K562 (cell line): ENCODE results near the gene EMC9. TPM values are rescaled to one million over a fixed set of nuclear protein-coding genes. Genes with fewer than 3 reads are reported as not detected.

ENCODE experiments used
- ATF7 ChIP-seq: fragments of 450-650 bp; IDR thresholded peaks from 2 replicates; pipeline ENCODE4 v1.7.1; 2014; ENCODE audit warnings: mild to moderate bottlenecking, moderate library complexity
- MCM2 ChIP-seq: fragments of 450-650 bp; IDR thresholded peaks from 2 replicates; pipeline ENCODE4 v1.6.1; 2017; ENCODE audit warnings: low read depth, mild to moderate bottlenecking
- NR2C1 ChIP-seq, 2 experiments: fragments of 450-650 bp; IDR thresholded peaks; 2 replicates each; pipeline ENCODE4 v1.6.1; 2017; ENCODE audit warnings: mild to moderate bottlenecking in 2 of 2, antibody characterized with exemption in 1 of 2, inconsistent platforms in 1 of 2, missing compliant biosample characterization in 1 of 2, missing genetic modification characterization in 1 of 2
- PHF20 ChIP-seq: fragments of 450-650 bp; IDR thresholded peaks from 2 replicates; pipeline ENCODE4 v1.6.1; 2018; ENCODE audit not compliant: partially characterized antibody
- RBM15 ChIP-seq: fragments of 200-400 bp; formaldehyde crosslinking; IDR thresholded peaks from 2 replicates; pipeline ENCODE4 v1.6.1; 2018; ENCODE audit warnings: mild to moderate bottlenecking, low read length, moderate library complexity; ENCODE audit not compliant: insufficient read depth
- ZNF717 ChIP-seq: fragments of 250-450 bp; sonication (Bioruptor Pico); IDR thresholded peaks from 2 replicates; pipeline ENCODE4 v1.5.0; 2021
- polyA plus RNA-seq, 8 experiments: library from polyadenylated mRNA; depleted of rRNA in 4 of 8; stranded (reverse) in 5 of 8; unstranded in 3 of 8; fragments of >200 nt; fragmentation: Nextera tagmentation in 2 of 8; fragmentation: Illumina TruSeq in 1 of 8; extraction: Ambion mirVana in 2 of 8; extraction: Trizol in 1 of 8; gene quantifications; 2 replicates each; pipeline versions ENCODE4 v1.2.1 to v1.2.3, GENCODE V29; 2011 to 2014; ENCODE audit warnings: inconsistent platforms in 1 of 8, missing spikeins in 1 of 8
- total RNA-seq, 7 experiments: library from RNA; depleted of rRNA in 6 of 7; stranded (reverse); fragments of >200 nt in 6 of 7; fragmentation: Illumina TruSeq in 2 of 7; extraction: Trizol in 2 of 7; gene quantifications; 2 replicates each; pipeline versions ENCODE4 v1.2.1 to v1.2.3, GENCODE V29; 2011 to 2021; ENCODE audit warnings: low replicate concordance in 1 of 7
- TF ChIP-seq, protein P1 (sequence below), 2 experiments: fragments of 450-650 bp in 1 of 2; IDR thresholded peaks; 2 replicates each; pipeline ENCODE4 v1.6.1; 2011 to 2017; ENCODE audit warnings: low read depth in 2 of 2, antibody characterized with exemption in 1 of 2, borderline replicate concordance in 1 of 2, low read length in 1 of 2, mild to moderate bottlenecking in 1 of 2, mixed read lengths in 1 of 2; ENCODE audit not compliant: control insufficient read depth in 1 of 2
- TF ChIP-seq, protein P2 (sequence below): fragments of 250-450 bp; sonication (Bioruptor Pico); IDR thresholded peaks from 2 replicates; pipeline ENCODE4 v1.5.0; 2021; ENCODE audit warnings: mild to moderate bottlenecking, borderline replicate concordance
- TF ChIP-seq, protein P3 (sequence below): fragments of 250-450 bp; sonication (Bioruptor Pico); IDR thresholded peaks from 2 replicates; pipeline ENCODE4 v1.4.0; 2020; ENCODE audit warnings: mild to moderate bottlenecking, moderate library complexity
- TF ChIP-seq, protein P4 (sequence below): IDR thresholded peaks from 2 replicates; pipeline ENCODE4 v1.6.1; 2011; ENCODE audit not compliant: insufficient read length; ENCODE audit errors: extremely low read depth
- TF ChIP-seq, protein P5 (sequence below): fragments of 450-650 bp; formaldehyde crosslinking; IDR thresholded peaks from 2 replicates; pipeline ENCODE4 v1.4.0; 2020; ENCODE audit warnings: mild to moderate bottlenecking, moderate library complexity
- TF ChIP-seq, protein P6 (sequence below), 2 experiments: IDR thresholded peaks in 1 of 2; conservative IDR thresholded peaks in 1 of 2; 2 replicates each; pipeline ENCODE4 v1.6.1; 2016; ENCODE audit warnings: low read depth in 2 of 2, mild to moderate bottlenecking in 1 of 2, missing compliant biosample characterization in 1 of 2, missing genetic modification characterization in 1 of 2, moderate library complexity in 1 of 2

Gene EMC9
- total and polyA plus RNA-seq, 9 of the 15 experiments (the other 6 are each of a cell fraction or from before 2014, with no cell fraction given): 3.1 to 13.2 (median 7.8) TPM

DNA sequence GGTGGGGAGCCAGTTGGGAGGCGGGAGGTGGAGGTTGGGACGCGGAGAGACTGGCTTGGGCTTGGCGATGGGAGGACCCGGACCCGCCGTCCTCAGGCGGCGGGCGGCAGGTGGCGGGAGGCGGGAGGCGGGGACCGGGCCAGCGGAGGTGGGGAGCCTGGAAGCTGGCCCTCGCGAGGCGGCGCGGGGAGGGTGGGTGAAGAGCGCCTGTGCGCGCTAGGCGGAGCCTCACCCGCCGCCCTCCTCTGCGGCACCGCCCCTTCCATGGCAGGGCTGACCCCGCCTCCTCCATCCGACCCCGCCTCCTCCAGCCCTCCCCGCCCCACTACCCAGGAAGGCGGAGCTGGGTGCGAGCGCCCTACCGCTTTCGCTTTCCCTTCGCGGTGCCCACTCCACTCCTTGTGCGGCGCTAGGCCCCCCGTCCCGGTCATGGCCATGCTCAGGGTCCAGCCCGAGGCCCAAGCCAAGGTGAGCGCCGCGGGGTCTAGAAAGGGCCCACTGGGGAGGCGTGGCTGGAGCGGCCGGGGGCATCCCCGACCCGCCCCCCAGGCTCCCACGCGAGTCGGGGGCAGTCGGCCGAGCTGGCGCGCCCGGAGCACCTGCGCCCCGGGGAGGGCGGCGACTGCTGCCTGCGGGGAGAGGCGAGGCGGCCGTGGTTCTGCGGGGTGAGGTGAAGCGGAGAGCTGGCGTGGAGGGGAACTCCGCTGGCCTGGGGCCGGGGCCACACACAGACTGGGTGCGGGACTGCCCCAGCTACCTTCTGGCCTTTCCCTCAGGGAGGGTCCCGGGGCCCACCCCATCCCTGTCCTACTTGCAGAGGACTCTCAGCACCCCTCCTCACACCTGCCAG is 5.3 kb downstream of the EMC9 start, which contains the start of gene PSME1 (continued):
- TF ChIP-seq, protein P1, sequence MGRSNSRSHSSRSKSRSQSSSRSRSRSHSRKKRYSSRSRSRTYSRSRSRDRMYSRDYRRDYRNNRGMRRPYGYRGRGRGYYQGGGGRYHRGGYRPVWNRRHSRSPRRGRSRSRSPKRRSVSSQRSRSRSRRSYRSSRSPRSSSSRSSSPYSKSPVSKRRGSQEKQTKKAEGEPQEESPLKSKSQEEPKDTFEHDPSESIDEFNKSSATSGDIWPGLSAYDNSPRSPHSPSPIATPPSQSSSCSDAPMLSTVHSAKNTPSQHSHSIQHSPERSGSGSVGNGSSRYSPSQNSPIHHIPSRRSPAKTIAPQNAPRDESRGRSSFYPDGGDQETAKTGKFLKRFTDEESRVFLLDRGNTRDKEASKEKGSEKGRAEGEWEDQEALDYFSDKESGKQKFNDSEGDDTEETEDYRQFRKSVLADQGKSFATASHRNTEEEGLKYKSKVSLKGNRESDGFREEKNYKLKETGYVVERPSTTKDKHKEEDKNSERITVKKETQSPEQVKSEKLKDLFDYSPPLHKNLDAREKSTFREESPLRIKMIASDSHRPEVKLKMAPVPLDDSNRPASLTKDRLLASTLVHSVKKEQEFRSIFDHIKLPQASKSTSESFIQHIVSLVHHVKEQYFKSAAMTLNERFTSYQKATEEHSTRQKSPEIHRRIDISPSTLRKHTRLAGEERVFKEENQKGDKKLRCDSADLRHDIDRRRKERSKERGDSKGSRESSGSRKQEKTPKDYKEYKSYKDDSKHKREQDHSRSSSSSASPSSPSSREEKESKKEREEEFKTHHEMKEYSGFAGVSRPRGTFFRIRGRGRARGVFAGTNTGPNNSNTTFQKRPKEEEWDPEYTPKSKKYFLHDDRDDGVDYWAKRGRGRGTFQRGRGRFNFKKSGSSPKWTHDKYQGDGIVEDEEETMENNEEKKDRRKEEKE (IDR thresholded peaks at IDR 0.05; ENCODE audit: borderline replicate concordance in 1 of 2, control insufficient read depth in 1 of 2, low read depth in 2 of 2, low read length in 1 of 2): no peak
- TF ChIP-seq, protein P2, sequence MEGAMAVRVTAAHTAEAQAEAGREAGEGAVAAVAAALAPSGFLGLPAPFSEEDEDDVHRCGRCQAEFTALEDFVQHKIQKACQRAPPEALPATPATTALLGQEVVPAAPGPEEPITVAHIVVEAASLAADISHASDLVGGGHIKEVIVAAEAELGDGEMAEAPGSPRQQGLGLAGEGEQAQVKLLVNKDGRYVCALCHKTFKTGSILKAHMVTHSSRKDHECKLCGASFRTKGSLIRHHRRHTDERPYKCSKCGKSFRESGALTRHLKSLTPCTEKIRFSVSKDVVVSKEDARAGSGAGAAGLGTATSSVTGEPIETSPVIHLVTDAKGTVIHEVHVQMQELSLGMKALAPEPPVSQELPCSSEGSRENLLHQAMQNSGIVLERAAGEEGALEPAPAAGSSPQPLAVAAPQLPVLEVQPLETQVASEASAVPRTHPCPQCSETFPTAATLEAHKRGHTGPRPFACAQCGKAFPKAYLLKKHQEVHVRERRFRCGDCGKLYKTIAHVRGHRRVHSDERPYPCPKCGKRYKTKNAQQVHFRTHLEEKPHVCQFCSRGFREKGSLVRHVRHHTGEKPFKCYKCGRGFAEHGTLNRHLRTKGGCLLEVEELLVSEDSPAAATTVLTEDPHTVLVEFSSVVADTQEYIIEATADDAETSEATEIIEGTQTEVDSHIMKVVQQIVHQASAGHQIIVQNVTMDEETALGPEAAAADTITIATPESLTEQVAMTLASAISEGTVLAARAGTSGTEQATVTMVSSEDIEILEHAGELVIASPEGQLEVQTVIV (CRISPR knock-in tag): no peak
- TF ChIP-seq, protein P3, sequence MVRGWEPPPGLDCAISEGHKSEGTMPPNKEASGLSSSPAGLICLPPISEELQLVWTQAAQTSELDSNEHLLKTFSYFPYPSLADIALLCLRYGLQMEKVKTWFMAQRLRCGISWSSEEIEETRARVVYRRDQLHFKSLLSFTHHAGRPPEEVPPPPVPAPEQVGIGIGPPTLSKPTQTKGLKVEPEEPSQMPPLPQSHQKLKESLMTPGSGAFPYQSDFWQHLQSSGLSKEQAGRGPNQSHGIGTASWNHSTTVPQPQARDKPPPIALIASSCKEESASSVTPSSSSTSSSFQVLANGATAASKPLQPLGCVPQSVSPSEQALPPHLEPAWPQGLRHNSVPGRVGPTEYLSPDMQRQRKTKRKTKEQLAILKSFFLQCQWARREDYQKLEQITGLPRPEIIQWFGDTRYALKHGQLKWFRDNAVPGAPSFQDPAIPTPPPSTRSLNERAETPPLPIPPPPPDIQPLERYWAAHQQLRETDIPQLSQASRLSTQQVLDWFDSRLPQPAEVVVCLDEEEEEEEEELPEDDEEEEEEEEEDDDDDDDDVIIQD (CRISPR knock-in tag): no peak
- TF ChIP-seq RBM15 (no peak), PHF20 (peak; percentile 28), NR2C1 (IDR thresholded peaks at IDR 0.05) (no peak), NR2C1 (tag; IDR thresholded peaks at IDR 0.05) (no peak), ZNF717 (CRISPR knock-in tag) (no peak), MCM2 (no peak), ATF7 (peak; percentile 27; the same call in 1 of the 2 replicates)
- TF ChIP-seq, protein P4, sequence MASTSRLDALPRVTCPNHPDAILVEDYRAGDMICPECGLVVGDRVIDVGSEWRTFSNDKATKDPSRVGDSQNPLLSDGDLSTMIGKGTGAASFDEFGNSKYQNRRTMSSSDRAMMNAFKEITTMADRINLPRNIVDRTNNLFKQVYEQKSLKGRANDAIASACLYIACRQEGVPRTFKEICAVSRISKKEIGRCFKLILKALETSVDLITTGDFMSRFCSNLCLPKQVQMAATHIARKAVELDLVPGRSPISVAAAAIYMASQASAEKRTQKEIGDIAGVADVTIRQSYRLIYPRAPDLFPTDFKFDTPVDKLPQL: no peak
- TF ChIP-seq, protein P5, sequence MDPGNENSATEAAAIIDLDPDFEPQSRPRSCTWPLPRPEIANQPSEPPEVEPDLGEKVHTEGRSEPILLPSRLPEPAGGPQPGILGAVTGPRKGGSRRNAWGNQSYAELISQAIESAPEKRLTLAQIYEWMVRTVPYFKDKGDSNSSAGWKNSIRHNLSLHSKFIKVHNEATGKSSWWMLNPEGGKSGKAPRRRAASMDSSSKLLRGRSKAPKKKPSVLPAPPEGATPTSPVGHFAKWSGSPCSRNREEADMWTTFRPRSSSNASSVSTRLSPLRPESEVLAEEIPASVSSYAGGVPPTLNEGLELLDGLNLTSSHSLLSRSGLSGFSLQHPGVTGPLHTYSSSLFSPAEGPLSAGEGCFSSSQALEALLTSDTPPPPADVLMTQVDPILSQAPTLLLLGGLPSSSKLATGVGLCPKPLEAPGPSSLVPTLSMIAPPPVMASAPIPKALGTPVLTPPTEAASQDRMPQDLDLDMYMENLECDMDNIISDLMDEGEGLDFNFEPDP (CRISPR knock-in tag): no peak
- TF ChIP-seq, protein P6, sequence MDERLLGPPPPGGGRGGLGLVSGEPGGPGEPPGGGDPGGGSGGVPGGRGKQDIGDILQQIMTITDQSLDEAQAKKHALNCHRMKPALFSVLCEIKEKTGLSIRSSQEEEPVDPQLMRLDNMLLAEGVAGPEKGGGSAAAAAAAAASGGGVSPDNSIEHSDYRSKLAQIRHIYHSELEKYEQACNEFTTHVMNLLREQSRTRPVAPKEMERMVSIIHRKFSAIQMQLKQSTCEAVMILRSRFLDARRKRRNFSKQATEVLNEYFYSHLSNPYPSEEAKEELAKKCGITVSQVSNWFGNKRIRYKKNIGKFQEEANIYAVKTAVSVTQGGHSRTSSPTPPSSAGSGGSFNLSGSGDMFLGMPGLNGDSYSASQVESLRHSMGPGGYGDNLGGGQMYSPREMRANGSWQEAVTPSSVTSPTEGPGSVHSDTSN (CRISPR knock-in tag; IDR thresholded peaks at IDR 0.05; ENCODE audit: low read depth): no peak
- TF ChIP-seq, protein P6 (tag; conservative IDR thresholded peaks at IDR 0.05; ENCODE audit: low read depth): no peak
